Body of pancreas (tissue), 4 donors: Measurements from ENCODE around the gene CCDC57. TPM values are rescaled to one million over a fixed set of nuclear protein-coding genes. Genes with fewer than 3 reads are reported as not detected.

Experiments
- ATAC-seq: fragments of 150-250 bp; one replicate; pipeline ENCODE4 v1.9.1; 2016
- DNase-seq, 4 donors: peaks; one replicate each; pipeline ENCODE4 v3.0.0-alpha.2; 2019
- H3K27ac ChIP-seq, 4 donors: fragments of 200-600 bp; sonication (generic); 1 replicate in 3 of 4; 2 replicates in 1 of 4; pipeline versions ENCODE4 v1.5.1 to v1.6.1; 2016 to 2019; ENCODE audit warnings: mild to moderate bottlenecking in 1 of 4, mixed read lengths in 1 of 4, moderate library complexity in 1 of 4
- H3K27me3 ChIP-seq, 2 donors: fragments of 200-600 bp; sonication (generic); one replicate each; pipeline ENCODE4 v1.6.0; 2016; ENCODE audit warnings: mild to moderate bottlenecking in 1 of 2
- H3K36me3 ChIP-seq, 2 donors: fragments of 200-600 bp; sonication (generic); replicated peaks in 1 of 2; 2 replicates each; pipeline ENCODE4 v1.5.1; 2016; ENCODE audit warnings: low read depth in 2 of 2; ENCODE audit not compliant: insufficient read depth in 1 of 2
- H3K4me1 ChIP-seq: fragments of 200-600 bp; sonication (generic); one replicate; pipeline ENCODE4 v1.6.0; 2016
- H3K4me3 ChIP-seq, 2 donors: fragments of 200-600 bp; sonication (generic); 1 replicate in 1 of 2; 2 replicates in 1 of 2; pipeline ENCODE4 v1.5.1; 2016 to 2019
- H3K9me3 ChIP-seq, 3 donors: fragments of 200-600 bp; sonication (generic); 1 replicate in 2 of 3; 2 replicates in 1 of 3; pipeline ENCODE4 v1.5.1; 2016
- CTCF ChIP-seq, 7 experiments: fragments of 450-650 bp in 4 of 7; fragments of 200-600 bp in 3 of 7; sonication (generic) in 3 of 7; IDR thresholded peaks; one replicate each; pipeline ENCODE4 v1.5.1; 2016 to 2019; ENCODE audit warnings: antibody characterized with exemption in 7 of 7
- POLR2A ChIP-seq, 3 donors: fragments of 450-650 bp; IDR thresholded peaks; one replicate each; pipeline ENCODE4 v1.6.1; 2016; ENCODE audit warnings: antibody characterized with exemption in 3 of 3, mild to moderate bottlenecking in 2 of 3
- WGBS, 2 donors: methylation state at CpG; one replicate each; pipeline ENCODE4 v1.1.5; 2017; 5-methylcytosine and 5-hydroxymethylcytosine counted together
- intact Hi-C: fragments of 100-400 bp; cut with DNase I; formaldehyde crosslinking; loops from one replicate; pipeline ENCODE4 v1.15.1; 2023
- total RNA-seq, 2 donors: library from RNA; depleted of rRNA; stranded (reverse); fragments of >200 nt; gene quantifications; one replicate each; pipeline ENCODE4 v1.1.0, GENCODE V29; 2016

Gene CCDC57
- total RNA-seq, 2 donors from 2014 or later = 24.1 to 60.3 TPM

DNA sequence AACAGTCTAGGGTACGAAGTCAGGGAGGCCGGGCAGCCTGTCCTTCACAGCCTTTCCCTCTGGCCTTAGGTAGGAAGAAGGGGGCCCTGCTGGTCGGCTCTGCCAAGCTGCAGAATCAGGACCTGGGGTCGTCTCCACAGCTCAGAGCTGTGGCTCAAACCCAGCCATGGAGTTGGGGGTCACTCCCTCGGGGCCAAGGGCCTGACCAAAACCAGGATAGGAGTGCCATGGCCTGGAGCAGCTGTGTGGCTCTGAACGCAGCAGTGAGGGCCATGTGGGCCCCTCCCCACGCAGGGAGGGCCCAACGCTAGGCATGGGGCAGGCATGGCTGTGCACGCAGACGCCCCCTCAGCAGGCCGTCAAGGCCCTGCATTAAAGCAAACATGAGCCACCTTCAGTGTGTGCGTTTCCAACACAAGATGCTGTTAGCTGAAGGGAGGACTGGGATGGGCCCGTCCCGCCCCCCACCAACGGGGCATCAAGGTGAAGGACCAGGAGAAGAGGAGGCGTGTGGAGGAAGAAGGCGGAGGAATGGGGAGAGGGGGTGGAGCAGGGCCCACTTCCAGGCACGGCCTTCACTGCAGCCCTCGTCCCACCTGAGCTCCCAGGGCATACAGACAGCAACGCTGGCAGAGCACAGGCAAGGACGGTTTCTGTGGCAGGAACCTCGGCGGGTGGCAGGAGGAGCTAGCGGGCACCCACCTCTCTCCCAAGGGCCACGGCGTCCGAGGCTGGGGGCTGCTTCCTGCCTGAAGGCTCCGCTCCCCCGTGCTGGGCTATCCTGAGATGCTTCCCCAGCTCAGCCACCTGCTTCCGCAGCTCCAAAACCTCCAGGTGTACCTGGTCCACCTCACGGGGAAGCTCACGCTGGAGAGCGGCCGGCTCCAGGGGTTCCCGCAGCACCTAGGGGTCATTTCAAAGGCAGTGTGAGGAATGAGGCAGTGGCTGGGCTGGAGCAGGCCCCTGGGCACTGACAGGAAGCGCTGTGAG lies 55.3 kb downstream of the CCDC57 start:
- Histone ChIP-seq H3K4me3 (no peak overlapping the region), H3K4me1 (peaks cover 7% of the 10 kb centered on the region), H3K9me3 (no peaks in the 10 kb centered on the region), H3K36me3 (peaks cover 0 to 4% of the 10 kb centered on the region in 2 donors), H3K27me3 (no peaks in the 10 kb centered on the region), H3K27ac (no peak overlapping the region)
- 85 to 87% methylated on average over 14 to 35 of the region's 36 CpGs for WGBS, 2 donors
- ATAC-seq (no peak), DNase-seq (no peak)
- TF ChIP-seq CTCF (IDR thresholded peaks at IDR 0.05) (no peak), POLR2A (IDR thresholded peaks at IDR 0.05) (no peak)
- intact Hi-C loops = loop anchor here (5.0 to 10.0 kb wide), 2 partner anchors 130 to 203 kb away; no protein-coding TSS in a partner anchor

DNA sequence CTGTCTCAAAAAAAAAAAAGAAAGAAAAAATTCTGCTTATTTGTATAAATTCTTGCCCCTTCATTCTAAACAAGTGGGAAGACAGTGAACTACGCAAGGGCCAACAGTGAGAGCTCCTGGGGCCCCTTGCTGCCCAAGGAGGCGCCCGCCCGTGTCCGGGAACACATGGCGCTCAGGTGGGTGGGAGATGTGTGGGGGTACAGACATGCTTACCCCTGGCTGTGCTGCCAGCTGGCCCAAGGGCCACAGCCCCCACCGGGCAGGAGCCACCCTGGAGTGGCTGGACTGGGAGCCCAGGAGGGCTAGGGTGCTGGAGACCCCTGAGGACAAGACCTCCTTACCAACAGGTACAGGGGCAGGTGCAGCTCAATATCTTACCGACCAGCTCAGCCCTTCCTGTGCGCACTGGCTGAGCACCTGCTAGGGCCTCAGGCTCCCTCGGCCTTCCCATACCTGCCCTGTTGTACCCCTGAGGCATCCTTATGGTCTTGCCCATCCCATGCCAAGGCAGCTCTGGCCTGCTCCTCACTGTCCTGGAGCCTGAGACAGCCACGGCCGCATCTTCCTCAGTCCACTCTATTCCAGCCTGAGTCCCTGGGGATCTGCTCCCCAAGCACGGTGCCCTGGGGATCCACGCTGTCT lies 56.2 kb downstream of the CCDC57 start:
- intact Hi-C loops = loop anchor here (5.0 to 10.0 kb wide), 2 partner anchors 129 to 202 kb away; no protein-coding TSS in a partner anchor
- Histone ChIP-seq H3K4me3 (no peak overlapping the region), H3K27me3 (no peaks in the 10 kb centered on the region), H3K9me3 (no peaks in the 10 kb centered on the region), H3K4me1 (peaks cover 10% of the 10 kb centered on the region), H3K36me3 (peaks cover 0 to 4% of the 10 kb centered on the region in 2 donors), H3K27ac (no peak overlapping the region)
- TF ChIP-seq POLR2A (IDR thresholded peaks at IDR 0.05) (no peak), CTCF (IDR thresholded peaks at IDR 0.05) (no peak)
- DNase-seq = no peak
- ATAC-seq = no peak
- WGBS, 2 donors = 93 to 94% methylated on average over 12 to 14 of the region's 14 CpGs

- DNase-seq = no peak
- Histone ChIP-seq H3K9me3 (no peaks in the 10 kb centered on the region), H3K27ac (no peak overlapping the region), H3K4me3 (no peak overlapping the region), H3K4me1 (peaks cover 10% of the 10 kb centered on the region), H3K27me3 (no peaks in the 10 kb centered on the region), H3K36me3 (peaks cover 0 to 2% of the 10 kb centered on the region in 2 donors)
- 87 to 94% methylated on average over 4 to 9 of the region's 9 CpGs for WGBS, 2 donors
- intact Hi-C loops = loop anchor here (5.0 to 10.0 kb wide), 2 partner anchors 128 to 201 kb away; no protein-coding TSS in a partner anchor
- TF ChIP-seq CTCF (IDR thresholded peaks at IDR 0.05) = no peak
- no peak for TF ChIP-seq POLR2A (IDR thresholded peaks at IDR 0.05)
- ATAC-seq = no peak
These were observed 57.0 kb downstream of the CCDC57 start for GRCh38 chr17:82155606-82156005.

- peaks cover 0 to 2% of the 10 kb centered on the region in 2 donors for H3K36me3 ChIP-seq
- DNase-seq = no peak
- WGBS, 2 donors = 89 to 93% methylated on average over 12 to 27 of the region's 27 CpGs
These were observed 57.7 kb downstream of the CCDC57 start for GRCh38 chr17:82154881-82155331.

More at GRCh38 chr17:82154881-82155331, 57.7 kb downstream of the CCDC57 start:
- H3K4me1 ChIP-seq = peaks cover 10% of the 10 kb centered on the region
- intact Hi-C loops = loop anchor here (5.0 to 10.0 kb wide), 2 partner anchors 128 to 200 kb away; no protein-coding TSS in a partner anchor
- H3K9me3 ChIP-seq = no peaks in the 10 kb centered on the region
- no peak for ATAC-seq
- H3K4me3 ChIP-seq = no peak overlapping the region
- H3K27me3 ChIP-seq = no peaks in the 10 kb centered on the region
- H3K27ac ChIP-seq = no peak overlapping the region
- TF ChIP-seq POLR2A (IDR thresholded peaks at IDR 0.05) (no peak), CTCF (IDR thresholded peaks at IDR 0.05) (no peak)
